ENCODE measurements around the gene TEX261.
"Not testable (repeated sequence)": the region's sequence is repeated elsewhere in the genome, so short reads cannot be mapped to it uniquely, and the experiment has no call there.

TEX261 gene

DNA sequence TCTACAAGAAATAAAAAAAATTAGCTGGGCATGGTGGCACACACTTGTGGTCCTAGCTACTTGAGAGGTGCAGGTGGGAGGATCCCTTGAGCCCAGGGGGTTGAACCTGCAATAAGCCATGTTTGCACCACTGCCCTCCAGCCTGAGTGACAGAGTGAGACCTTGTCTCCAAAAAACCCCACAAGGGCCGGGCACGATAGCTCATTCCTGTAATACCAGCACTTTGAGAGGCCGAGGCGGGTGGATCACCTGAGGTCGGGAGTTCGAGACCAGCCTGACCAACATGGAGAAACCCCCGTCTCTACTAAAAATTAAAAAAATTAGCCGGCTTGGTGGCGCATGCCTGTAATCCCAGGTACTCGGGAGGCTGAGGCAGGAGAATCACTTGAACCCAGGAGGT is 5.3 kb upstream of the TEX261 start:
- not testable (repeated sequence) for DNase-seq (ENCODE audit: low read depth)

DNA sequence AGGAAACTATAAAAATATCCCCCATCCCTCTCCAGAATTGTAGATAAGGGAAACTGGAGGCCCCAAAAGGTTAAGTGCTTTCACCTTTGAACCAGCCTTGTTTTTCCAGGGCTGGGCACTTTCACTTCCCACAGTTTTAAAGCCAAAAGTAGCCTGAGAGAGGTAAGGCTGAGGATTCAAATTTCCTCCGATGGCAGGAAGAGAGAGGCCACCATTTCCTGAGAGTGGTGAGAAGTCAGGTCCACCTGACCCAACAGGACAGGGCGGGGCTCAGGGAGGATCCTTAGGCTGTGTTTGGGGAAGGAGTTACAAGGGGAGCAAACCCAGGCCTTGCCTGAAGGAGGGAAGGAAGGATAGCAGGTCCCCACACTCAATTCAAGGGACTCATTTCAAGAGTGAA is 4.7 kb upstream of the TEX261 start:
- no peak for DNase-seq (ENCODE audit: low read depth)

DNA sequence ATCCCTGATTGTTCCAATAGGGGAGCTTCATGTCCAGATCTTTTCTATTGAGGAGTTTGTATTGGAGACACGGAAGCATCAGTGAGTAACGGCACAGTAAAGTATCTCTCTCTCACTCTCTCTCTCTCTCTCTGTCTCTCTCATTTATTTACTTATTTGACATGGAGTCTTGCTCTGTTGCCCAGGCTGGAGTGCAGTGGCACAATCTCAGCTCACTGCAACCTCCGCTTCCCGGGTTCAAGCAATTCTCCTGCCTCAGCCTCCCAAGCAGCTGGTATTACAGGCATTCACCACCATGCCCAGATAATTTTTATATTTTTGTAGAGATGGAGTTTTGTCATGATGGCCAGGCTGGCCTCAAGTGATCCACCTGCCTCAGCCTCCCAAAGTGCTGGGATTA is 4.2 kb upstream of the TEX261 start:
- DNase-seq (ENCODE audit: low read depth) = not testable (repeated sequence)

DNA sequence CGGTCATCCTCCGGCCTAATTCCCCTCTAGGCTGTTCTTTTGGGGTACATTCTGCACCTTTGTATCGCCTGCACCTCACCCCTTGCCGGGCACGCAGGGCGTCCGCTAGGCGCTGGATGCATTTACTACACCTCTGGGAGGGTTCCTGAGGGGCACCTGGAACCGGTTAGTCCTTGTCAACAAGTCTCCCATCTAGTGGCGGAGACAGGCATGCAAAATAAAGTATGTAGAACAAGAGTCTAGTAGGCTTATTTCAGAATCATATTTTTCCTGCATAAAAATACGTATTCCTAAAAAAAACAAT is 705 bp upstream of the TEX261 start:
- no peak for DNase-seq (ENCODE audit: low read depth)

DNA sequence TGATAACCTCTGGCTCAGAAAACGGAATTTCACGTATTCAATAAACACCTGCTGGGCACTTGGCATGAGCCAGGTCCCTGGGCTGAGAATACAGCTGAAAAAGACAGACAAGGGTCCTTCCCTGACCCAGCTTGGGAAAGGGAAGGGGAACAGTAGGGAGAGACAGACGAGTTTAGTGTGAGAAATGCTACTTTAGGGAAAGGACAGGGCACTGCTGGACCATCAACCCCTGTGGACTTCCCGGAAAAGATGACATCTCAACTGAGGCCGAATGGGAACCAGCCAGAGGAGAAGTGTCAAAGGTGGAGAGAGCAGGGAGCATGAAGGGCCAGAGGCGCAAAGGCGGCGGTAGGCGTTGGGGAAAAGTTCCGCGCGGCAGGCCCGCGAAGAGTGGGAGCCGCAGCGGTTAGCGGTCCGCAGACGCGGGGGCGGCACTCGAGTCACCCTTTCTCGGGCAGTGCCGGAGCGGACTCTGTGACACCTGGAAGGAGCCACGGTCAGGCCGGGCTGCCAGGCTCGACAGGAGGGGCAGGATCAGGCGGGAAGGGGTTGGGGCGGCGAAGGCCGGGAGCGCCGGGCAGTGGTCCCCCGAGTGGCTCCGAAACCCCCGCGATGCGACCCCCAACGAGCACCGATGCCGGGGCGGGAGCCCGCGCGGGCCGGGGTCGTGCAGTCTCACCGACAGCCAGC is 519 bp downstream of the TEX261 start:
- no peak for DNase-seq (ENCODE audit: low read depth)

DNA sequence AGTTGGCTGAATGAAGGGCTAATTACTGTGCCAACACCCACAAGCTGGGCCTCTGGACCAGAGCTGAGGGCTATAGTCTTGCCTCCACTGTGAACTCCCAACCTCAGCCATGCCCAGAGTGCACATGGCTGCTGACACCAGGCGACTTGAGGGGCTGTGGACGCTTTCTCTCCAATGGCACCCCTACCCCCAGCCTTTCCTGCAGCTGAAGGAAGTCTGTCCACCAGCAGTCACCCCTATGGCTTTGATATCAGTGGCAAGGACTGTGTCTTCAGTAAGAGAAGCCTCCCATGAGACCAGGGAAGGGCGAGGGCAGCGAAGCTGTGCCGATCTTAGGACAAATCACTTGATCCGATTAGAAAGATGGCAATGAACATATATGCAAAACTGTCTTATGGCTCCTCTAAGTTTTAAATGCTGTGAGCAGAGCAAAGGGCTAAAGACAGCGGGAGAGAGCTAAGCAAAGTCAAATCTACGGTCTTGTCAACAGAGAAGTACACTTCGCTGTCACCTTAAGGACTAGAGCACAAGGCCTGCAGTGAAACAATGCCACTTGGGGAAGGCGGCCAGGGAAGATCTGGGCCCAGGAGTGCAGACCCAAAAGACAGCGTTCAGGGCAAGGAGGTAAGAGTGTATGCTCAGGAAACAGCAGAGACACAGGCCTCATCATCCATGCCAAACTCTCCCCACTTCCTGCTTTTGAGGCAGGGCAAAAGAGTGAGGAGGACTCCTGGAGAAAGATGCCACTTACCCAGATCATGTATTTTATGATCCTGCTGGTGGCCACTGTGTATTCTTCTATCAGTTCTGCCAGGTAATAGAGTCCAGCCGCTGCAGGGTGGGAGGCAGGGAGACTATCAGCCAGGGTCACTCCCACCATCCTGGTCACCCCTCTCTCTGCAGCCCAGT is 1.5 kb downstream of the TEX261 start:
- no peak for DNase-seq (ENCODE audit: low read depth)

DNA sequence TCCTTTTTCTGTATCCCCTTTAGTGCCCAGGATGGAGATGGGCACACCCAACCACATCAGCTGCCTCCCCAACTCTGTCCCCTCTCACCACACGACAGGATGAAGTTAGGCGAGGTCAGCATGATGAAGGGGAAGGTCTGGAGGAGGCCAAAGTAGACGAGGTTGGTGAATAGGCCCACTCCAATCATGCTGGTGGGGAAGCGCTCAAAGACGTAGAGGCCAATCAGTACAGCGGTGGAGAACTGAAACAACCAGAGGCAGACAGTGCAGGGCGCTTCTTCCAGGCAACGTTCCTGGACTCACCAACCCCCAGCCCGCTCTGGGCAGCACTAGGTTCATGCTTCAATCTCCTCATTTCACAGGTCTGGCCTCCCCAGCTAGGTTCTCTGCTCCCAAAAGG is 2.9 kb downstream of the TEX261 start:
- no peak for DNase-seq (ENCODE audit: low read depth)

DNA sequence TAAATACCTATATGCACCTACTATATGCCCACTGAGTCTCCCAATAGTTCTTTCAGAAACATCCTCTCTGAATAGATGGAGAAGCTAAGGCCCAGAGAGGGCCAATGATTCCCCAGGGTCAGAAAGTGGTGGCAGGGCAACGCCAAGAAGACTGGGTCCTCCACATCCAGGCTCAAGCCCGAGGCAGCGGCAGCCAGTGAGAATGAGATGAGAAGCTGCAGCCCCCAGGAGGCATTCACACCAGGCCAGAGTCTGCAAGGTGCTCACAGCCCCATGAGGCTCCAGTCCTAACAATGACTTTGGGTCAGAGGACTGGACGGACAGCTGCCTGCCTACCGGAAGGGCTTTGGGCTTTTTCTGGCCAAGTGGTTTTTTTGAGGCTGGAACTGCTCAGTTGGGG is 3.5 kb downstream of the TEX261 start:
- no peak for DNase-seq (ENCODE audit: low read depth)

DNA sequence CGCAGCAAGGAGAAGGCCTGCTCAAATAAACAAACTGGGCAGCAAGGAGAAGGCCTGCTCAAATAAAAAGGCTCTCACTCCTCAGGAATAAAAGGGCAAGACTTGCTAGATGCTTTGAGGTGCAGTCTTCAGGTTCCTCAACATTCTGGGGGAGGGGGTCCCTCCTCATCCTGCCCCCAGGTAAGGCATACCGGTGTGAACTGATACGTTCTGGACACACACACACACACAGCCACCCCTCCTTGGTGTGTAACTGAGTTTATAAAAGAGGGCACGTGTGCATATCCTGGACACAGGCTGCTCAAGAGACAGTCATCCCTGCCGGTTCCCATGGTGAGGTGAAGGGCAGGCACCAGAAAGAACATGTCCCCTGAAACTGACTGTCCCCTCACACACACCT is 4.5 kb downstream of the TEX261 start:
- DNase-seq (ENCODE audit: low read depth) = no peak

DNA sequence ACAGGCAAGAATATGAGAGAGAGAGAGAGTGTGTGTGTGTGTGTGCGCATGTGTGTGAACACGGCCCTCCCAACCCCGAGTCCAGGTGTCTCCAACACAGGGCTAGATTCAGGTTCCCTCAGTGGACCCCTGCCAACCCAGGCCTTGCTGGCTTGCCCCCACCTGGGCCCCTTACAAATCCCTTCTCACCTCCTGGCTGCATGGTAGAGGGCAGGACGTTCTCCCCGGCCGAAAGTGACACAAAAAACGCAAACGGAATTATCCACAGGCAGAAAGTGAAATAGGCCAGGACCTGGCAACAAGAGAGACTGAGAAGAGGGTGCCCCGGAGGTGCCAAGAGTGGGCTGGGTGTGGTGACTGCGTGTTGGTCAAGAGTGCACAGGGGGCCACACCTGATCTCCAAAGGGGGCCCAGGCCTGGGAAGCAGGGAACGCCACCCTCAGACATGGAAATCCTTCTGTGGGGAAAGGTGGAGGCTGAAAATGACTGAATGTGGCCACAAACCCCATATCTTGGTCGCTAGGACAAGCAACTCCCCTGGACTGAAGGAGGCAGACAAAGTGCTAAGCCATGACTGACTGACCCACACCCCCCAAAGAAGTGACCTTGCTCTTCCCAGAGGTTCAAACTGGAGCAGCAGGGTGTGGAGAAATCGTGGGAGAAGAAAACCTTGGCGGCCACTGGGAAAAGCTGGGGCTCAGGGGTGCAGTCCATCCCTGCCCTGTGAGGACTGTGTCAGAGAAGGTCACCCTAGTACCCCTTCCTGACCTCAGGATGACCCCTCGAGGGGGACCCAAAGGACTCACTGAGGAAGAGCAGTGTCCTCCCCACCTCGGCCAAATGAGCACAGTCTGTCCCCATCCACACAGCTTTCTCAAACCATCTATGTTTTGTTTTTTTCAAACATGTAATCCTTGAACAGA is 5.7 kb downstream of the TEX261 start:
- no peak for DNase-seq (ENCODE audit: low read depth)

DNA sequence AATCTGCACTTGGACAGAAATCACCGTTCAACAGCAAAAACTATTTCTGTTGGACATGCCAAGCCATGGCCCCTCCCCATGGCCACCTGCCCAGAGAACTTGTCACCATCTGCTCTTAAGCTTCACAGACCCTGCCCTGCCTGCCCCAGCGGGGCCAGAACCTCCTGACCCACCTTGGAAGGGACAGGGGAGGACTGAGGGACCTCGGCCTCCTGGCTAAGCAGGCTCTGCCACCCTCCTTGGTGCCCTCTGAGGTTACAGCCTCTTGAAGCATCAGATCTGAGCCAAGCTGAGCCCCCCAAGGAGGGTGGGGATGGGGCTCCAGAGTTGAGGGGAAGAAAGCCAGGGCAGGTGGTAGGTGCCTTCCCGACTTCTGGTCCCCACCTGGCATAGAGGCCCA is 6.5 kb downstream of the TEX261 start:
- DNase-seq (ENCODE audit: low read depth) = no peak

DNA sequence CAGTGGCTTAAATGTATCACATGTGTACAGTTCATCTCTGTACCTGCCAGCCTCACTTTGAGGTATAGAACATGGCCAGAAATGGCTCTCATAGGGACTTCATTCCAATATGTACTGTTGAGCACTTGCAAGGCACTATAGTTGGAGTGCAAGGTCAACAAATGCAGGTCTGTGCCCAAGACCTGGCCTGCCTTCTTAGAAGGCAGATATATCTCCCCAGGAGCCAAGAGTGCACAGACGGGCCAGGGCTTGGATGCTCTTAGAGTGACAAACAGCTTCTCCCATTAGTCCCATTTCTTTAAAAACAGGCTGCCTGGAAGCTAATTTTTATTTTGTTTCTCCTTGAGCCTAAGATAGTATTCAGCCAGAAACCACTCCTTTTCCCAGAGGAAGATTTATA is 7.3 kb downstream of the TEX261 start:
- DNase-seq (ENCODE audit: low read depth) = no peak

DNA sequence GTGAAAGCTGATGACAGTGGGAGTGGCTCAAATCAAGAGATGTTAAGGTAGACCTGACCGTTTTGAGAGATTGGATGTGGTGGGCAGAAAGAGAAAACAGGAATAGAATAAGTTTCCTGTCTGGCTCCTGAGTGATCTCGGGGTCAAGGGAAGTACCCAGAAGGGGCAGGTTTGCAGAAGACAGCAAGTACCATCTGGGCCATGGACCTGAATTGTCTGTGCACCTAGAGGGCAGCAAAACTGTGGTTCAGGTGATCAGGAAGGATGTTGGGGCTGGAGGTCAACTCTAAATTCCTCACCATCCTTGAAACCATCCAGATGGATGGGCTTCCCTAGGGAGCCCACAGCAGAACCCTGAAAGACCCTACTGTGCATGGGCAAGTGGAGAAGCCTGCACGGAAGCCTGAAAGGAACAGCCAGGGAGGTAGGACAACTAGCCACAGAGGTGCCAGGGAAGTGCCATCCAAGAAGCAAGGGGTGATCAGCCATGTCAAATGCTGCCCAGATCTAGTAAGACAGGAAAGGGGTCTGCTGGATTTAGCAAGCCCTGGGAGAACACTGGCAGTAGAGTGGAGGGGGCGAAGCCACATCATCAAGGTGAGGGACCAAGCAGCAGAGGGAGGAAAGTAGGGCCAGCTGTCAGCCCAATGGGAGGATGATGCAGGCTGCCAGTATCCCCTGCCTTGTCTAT is 8.0 kb downstream of the TEX261 start:
- no peak for DNase-seq (ENCODE audit: low read depth)

DNA sequence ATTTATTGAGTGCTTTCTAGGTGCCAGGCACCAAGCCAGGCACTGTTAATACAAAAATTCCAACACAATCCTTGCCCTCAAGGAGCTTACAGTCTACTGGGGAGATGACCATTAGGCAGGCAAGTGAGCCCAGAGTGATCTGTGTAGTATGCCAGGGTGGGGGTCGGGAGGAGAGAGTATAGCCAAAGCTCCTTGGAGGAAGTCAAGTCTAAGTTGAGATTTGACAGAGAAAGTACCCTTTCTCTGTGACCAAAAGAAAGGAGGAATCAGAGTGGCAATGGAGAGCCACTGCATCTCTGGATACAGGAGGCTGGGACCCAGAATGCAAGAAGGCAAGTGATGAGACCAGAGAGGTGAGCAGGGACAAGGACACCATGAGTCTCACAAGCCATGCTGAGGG is 8.7 kb downstream of the TEX261 start:
- DNase-seq (ENCODE audit: low read depth) = no peak

DNA sequence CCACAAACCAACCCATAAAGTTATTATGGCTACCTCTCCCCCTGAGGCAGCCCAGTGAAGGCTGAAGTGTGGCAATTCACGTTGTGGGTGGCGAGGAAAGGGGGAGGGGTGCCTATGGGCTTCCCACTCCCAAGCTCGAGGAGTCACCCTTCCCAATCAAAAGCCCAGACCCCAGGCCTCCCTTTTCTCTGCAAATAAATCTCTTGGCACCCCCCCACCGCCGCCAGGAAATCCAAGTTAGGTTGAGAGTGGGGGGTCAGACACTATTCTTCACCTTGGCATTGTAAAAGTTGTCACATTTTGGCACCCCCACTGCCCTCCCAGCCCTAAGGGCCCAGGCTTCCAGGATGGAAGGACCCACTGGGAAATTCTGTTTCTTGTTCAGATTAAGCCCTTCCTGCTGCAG is 9.4 kb downstream of the TEX261 start:
- DNase-seq (ENCODE audit: low read depth) = no peak

DNA sequence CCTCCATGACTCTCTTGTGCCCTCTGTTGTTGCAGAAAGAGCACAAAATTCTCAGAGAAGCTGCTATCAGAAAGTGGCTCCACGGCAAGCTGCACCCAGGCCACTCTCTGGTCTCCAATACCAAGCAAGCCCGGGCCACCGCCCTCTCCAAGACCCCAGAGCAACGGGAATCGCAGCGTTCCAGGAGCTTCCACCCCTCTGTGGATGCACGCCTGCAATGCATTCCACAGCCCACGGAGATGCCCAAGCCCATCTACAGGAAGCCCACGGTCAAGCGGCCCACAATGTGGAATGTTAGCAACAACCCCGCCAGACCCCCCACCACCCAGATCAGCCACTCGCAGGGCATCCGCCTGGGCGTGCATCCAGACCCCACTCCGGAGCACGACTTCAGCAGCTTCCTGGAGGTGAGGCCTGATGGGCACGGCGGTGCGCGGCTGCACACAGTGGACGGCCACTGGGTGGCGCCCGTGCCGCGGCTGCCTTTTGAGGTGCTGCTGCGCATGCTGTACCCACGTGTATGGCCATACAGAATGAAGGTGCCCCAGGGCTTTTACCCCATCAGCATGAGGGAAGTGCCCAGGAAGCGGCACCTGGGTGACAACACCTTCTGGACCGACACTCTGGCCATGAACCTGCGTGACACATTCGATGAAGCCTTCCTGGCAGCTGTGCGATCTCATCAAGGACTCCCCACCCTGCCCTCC is 9.9 kb downstream of the TEX261 start:
- DNase-seq (ENCODE audit: low read depth) = no peak

DNA sequence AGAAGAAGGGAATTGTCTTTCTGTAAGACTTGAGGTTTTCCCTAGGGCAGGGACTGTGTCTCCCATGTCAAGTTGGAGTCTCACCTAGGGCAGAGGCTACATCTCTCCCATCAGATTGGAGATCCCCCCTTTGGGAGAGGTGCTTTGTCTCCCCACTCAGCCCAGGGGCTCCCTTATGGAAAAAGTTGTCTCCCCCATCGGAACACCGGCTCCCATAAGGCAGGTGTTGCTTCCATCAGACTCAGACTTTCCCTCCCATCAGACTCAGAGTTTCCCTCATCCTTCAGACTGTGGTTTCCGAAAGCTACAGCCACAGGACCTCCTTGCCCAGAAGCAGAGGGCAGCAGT is 10.5 kb downstream of the TEX261 start:
- DNase-seq (ENCODE audit: low read depth) = no peak

DNA sequence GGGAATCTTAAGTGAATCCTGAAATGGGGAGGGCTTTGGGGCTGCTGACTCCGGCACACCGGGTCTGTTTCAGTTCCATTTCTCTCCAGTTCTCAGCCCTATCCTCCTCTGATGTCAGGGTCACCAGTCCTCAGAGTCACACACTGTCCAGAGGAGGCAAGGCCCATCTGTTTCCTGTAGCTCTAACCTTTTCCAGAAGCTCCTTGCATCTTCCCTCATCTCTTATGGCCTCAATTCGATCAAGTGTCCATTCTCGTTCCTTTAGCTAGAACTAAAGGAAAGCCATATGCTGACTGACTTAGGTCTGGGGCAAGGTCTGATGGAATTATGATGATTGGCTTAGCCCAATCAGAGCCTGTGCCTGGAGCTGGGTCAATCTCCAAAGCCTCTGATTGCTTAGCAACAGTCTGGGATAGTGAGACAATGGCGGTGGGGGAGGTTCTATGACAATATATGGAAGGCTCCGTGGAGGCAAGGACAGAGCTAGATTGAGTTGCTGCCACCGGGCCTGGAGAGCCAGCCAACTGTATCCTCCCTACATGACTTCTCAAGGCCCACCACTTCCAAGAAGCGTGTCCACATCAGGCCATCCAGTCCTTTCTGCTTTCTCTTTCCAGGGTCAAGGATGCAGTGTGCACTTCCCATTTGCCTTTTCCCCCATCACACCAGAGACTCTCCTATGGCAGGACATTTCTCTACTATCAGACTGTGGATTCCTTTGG is 11.0 kb downstream of the TEX261 start:
- DNase-seq (ENCODE audit: low read depth) = no peak

DNA sequence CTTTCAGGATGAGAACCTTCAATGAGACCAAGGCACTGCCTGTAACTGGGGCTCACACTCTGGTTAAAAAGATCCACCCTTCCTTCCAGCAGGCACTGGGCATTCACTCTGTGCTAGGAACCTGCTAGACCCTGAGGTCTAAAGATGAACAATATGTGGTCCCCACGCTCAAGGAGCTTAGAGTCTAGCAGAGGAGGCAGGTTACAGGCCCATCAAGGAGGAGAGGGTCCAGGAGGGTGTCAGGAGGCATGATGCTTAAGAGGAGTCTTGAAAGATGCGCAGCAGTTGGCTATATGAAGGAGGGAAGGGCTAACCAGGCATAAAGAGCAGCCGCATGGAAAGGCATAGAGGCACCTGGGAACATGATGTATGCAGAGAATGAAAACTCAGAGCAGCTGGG is 11.7 kb downstream of the TEX261 start:
- DNase-seq (ENCODE audit: low read depth) = no peak

DNA sequence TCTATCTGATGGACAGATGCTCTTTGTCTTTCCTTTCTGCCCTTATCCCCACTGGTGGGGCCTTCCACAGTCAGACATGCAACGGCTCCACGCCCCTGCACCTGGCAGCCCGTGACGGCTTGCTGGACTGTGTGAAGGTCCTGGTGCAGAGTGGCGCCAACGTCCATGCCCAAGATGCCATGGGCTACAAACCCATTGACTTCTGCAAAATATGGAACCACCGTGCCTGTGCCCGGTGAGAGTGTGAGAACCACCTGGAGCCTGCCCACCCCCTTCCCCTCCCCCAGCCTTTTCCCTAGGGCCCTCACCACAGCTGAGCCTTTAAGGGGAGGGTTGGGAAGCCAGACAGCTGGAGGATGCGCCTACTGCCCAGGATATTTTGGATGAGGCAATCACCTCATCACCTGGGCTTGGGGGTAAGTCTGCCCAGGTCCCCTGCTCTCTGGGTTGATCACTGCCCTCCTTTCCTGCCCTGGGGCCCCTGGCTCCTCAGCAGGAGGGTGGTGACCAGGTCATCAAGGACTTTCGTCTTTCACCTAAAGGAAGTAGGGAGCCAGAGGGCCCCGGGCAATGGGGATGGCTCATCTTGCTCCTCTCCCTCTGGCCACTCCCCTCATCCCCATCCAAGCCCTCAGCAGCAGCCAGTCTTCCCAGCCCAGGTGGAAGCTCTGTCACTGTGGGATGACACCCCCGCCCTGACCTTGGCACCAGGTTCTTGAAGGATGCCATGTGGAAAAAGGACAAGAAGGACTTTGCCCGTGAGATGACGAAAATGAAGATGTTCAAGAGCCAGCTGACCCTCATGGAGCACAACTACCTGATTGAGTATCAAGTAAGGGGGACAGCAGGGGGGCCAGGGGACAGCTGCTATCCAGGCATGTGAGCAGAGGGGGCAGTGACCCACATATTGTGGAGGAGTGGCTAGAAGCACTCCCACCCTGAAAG is 12.5 kb downstream of the TEX261 start:
- no peak for DNase-seq (ENCODE audit: low read depth)
